Ascending aorta (tissue), 2 donors: ENCODE measurements around the gene DHRS7. TPM values are rescaled to one million over a fixed set of nuclear protein-coding genes. Genes with fewer than 3 reads are reported as not detected.

Experiments
- DNase-seq, 2 donors: peaks; one replicate each; pipeline ENCODE4 v3.0.0-alpha.2; 2019; ENCODE audit warnings: low spot score in 2 of 2
- H3K27ac ChIP-seq, 2 donors: fragments of 200-600 bp; sonication (generic); one replicate each; pipeline ENCODE4 v1.5.1; 2016 to 2017; ENCODE audit warnings: mild to moderate bottlenecking in 1 of 2
- H3K27me3 ChIP-seq: fragments of 200-600 bp; sonication (generic); one replicate; pipeline ENCODE4 v1.5.1; 2017
- H3K36me3 ChIP-seq, 2 donors: fragments of 200-600 bp; sonication (generic); one replicate each; pipeline ENCODE4 v1.5.1; 2016
- H3K4me1 ChIP-seq, 2 donors: fragments of 200-600 bp; sonication (generic); one replicate each; pipeline ENCODE4 v1.5.1; 2016 to 2017; ENCODE audit warnings: mild to moderate bottlenecking in 1 of 2
- H3K4me3 ChIP-seq, 2 donors: fragments of 200-600 bp; sonication (generic); one replicate each; pipeline ENCODE4 v1.5.1; 2016 to 2017; ENCODE audit warnings: mild to moderate bottlenecking in 1 of 2
- H3K9me3 ChIP-seq, 2 donors: fragments of 200-600 bp; sonication (generic); one replicate each; pipeline ENCODE4 v1.5.1; 2016
- CTCF ChIP-seq, 3 experiments: fragments of 200-600 bp in 2 of 3; fragments of 450-650 bp in 1 of 3; sonication (generic) in 2 of 3; IDR thresholded peaks; one replicate each; pipeline ENCODE4 v1.5.1; 2016 to 2019; ENCODE audit warnings: antibody characterized with exemption in 3 of 3, mild to moderate bottlenecking in 1 of 3, moderate library complexity in 1 of 3
- intact Hi-C: fragments of 100-400 bp; cut with DNase I; formaldehyde crosslinking; loops from one replicate; pipeline ENCODE4 v1.15.1; 2023
- total RNA-seq: library from RNA; depleted of rRNA; stranded (reverse); fragments of >200 nt; gene quantifications from one replicate; pipeline ENCODE4 v1.1.0, GENCODE V29; 2016

The DHRS7 gene
- total RNA-seq, 1 donor from 2014 or later = 34.8 TPM

- no peak for TF ChIP-seq CTCF (IDR thresholded peaks at IDR 0.05)
- Histone ChIP-seq H3K4me3 (no peak overlapping the region), H3K27me3 (no peaks in the 10 kb centered on the region), H3K27ac (no peak overlapping the region), H3K36me3 (no peaks in the 10 kb centered on the region), H3K9me3 (peaks cover 0 to 9% of the 10 kb centered on the region in 2 donors), H3K4me1 (no peaks in the 10 kb centered on the region)
- no peak for DNase-seq
- intact Hi-C loops = no loop called here
Observed at GRCh38 chr14:60199321-60199720, 34.1 kb upstream of the DHRS7 start.

GRCh38 chr14:60197629-60198303, 32.6 kb upstream of the DHRS7 start:
- Histone ChIP-seq H3K27ac (no peak overlapping the region), H3K9me3 (peaks cover 0 to 9% of the 10 kb centered on the region in 2 donors), H3K27me3 (no peaks in the 10 kb centered on the region), H3K4me1 (no peaks in the 10 kb centered on the region), H3K4me3 (no peak overlapping the region), H3K36me3 (no peaks in the 10 kb centered on the region)
- no peak for TF ChIP-seq CTCF (IDR thresholded peaks at IDR 0.05)
- no peak for DNase-seq
- intact Hi-C loops = no loop called here

GRCh38 chr14:60196291-60196690, 31.1 kb upstream of the DHRS7 start:
- Histone ChIP-seq H3K9me3 (peaks cover 0 to 9% of the 10 kb centered on the region in 2 donors), H3K4me1 (no peaks in the 10 kb centered on the region), H3K27me3 (no peaks in the 10 kb centered on the region), H3K4me3 (no peak overlapping the region), H3K27ac (no peak overlapping the region), H3K36me3 (no peaks in the 10 kb centered on the region)
- intact Hi-C loops = no loop called here
- DNase-seq = no peak
- no peak for TF ChIP-seq CTCF (IDR thresholded peaks at IDR 0.05)

GRCh38 chr14:60195179-60195810, 30.1 kb upstream of the DHRS7 start:
- H3K27ac ChIP-seq = no peak overlapping the region
- intact Hi-C loops = no loop called here
- DNase-seq = no peak

More at GRCh38 chr14:60195179-60195810, 30.1 kb upstream of the DHRS7 start:
- peak in 1 of 3 experiments; percentile 6 for TF ChIP-seq CTCF (IDR thresholded peaks at IDR 0.05)
- no peak overlapping the region for H3K4me3 ChIP-seq
- no peaks in the 10 kb centered on the region for H3K36me3 ChIP-seq
- H3K4me1 ChIP-seq = no peaks in the 10 kb centered on the region
- H3K9me3 ChIP-seq = peaks cover 0 to 9% of the 10 kb centered on the region in 2 donors
- H3K27me3 ChIP-seq = no peaks in the 10 kb centered on the region
